Measurements from ENCODE around the gene UPP2.

UPP2 gene

GRCh38 chr2:158125756-158126498, 24.3 kb downstream of the UPP2 start:
- no peaks in the 10 kb centered on the region for H3K36me3 ChIP-seq (ENCODE audit: control insufficient read depth, insufficient read depth, low read length)
- H3K4me3 ChIP-seq (ENCODE audit: insufficient read depth, low read depth, low read length), result no peak overlapping the region
- WGBS, 2 experiments, result 86 to 93% methylated on average over 5 of the region's 5 CpGs
- no peaks in the 10 kb centered on the region for H3K27me3 ChIP-seq (ENCODE audit: control insufficient read depth, insufficient read depth, low read length, poor library complexity, severe bottlenecking)
- no peaks in the 10 kb centered on the region for H3K4me1 ChIP-seq (ENCODE audit: control insufficient read depth, insufficient read depth, low read length)
- H3K27ac ChIP-seq (ENCODE audit: insufficient read depth, low read depth, low read length, poor library complexity, severe bottlenecking), result no peak overlapping the region
- H3K9me3 ChIP-seq (ENCODE audit: control insufficient read depth, low read length), result no peaks in the 10 kb centered on the region

DNA sequence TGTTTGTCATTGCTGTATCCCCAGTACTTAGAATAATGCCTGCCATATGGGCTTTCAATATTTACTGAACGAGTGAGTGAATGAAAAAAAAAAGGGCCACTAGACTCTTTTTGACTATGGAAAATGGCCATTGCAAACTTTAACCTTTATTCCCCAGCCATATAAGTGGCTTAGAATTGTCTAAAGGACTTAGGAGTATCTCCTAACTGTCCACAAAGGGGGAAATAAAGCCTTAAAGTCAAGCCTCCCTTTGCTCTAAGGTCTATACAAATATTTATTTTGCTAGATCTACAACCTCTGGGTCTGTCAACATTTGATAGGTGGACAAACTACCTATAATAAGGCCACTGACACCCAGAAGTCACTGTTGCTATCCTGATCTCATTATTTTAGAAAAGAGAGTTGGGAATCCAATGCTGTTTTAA, 25.7 kb downstream of the UPP2 start:
- no peaks in the 10 kb centered on the region for H3K36me3 ChIP-seq (ENCODE audit: control insufficient read depth, insufficient read depth, low read length)
- no peaks in the 10 kb centered on the region for H3K4me1 ChIP-seq (ENCODE audit: control insufficient read depth, insufficient read depth, low read length)
- no peak overlapping the region for H3K4me3 ChIP-seq (ENCODE audit: insufficient read depth, low read depth, low read length)
- WGBS, 2 experiments, result 75 to 93% methylated on average over 1 of the region's 1 CpG
- H3K27me3 ChIP-seq (ENCODE audit: control insufficient read depth, insufficient read depth, low read length, poor library complexity, severe bottlenecking), result no peaks in the 10 kb centered on the region
- H3K9me3 ChIP-seq (ENCODE audit: control insufficient read depth, low read length), result no peaks in the 10 kb centered on the region
- H3K27ac ChIP-seq (ENCODE audit: insufficient read depth, low read depth, low read length, poor library complexity, severe bottlenecking), result no peak overlapping the region

- WGBS, 2 experiments, result 86 to 94% methylated on average over 2 of the region's 2 CpGs
- Histone ChIP-seq H3K9me3 (ENCODE audit: control insufficient read depth, low read length) (no peaks in the 10 kb centered on the region), H3K27ac (ENCODE audit: insufficient read depth, low read depth, low read length, poor library complexity, severe bottlenecking) (no peak overlapping the region)
Observed at GRCh38 chr2:158128168-158128973, 26.7 kb downstream of the UPP2 start.

DNA sequence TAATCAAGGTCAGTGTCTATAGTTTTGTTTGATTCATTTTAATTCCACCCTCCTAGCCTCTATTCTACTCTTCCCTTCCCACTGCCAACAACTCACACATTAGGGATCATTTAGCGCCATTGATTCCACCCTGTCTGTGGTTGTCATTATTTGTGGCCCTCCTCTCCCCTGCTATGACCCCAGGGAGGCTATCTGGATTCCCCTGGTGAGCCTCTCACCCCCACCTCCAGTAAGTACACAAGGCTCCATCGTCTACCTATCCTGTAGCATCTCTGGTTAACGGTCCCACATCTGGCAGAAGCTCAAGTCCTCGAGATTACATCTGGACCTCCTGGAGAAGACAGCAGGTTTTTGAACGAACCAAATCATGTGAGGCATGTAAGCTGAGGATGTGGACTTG, 27.4 kb downstream of the UPP2 start:
- Histone ChIP-seq H3K4me3 (ENCODE audit: insufficient read depth, low read depth, low read length) (no peak overlapping the region), H3K27me3 (ENCODE audit: control insufficient read depth, insufficient read depth, low read length, poor library complexity, severe bottlenecking) (no peaks in the 10 kb centered on the region), H3K27ac (ENCODE audit: insufficient read depth, low read depth, low read length, poor library complexity, severe bottlenecking) (no peak overlapping the region), H3K36me3 (ENCODE audit: control insufficient read depth, insufficient read depth, low read length) (no peaks in the 10 kb centered on the region), H3K9me3 (ENCODE audit: control insufficient read depth, low read length) (no peaks in the 10 kb centered on the region), H3K4me1 (ENCODE audit: control insufficient read depth, insufficient read depth, low read length) (no peaks in the 10 kb centered on the region)
- WGBS, 2 experiments, result 94 to 95% methylated on average over 5 of the region's 5 CpGs

More at GRCh38 chr2:158128168-158128973, 26.7 kb downstream of the UPP2 start:
- Histone ChIP-seq H3K36me3 (ENCODE audit: control insufficient read depth, insufficient read depth, low read length) (no peaks in the 10 kb centered on the region), H3K4me3 (ENCODE audit: insufficient read depth, low read depth, low read length) (no peak overlapping the region), H3K4me1 (ENCODE audit: control insufficient read depth, insufficient read depth, low read length) (no peaks in the 10 kb centered on the region), H3K27me3 (ENCODE audit: control insufficient read depth, insufficient read depth, low read length, poor library complexity, severe bottlenecking) (no peaks in the 10 kb centered on the region)

DNA sequence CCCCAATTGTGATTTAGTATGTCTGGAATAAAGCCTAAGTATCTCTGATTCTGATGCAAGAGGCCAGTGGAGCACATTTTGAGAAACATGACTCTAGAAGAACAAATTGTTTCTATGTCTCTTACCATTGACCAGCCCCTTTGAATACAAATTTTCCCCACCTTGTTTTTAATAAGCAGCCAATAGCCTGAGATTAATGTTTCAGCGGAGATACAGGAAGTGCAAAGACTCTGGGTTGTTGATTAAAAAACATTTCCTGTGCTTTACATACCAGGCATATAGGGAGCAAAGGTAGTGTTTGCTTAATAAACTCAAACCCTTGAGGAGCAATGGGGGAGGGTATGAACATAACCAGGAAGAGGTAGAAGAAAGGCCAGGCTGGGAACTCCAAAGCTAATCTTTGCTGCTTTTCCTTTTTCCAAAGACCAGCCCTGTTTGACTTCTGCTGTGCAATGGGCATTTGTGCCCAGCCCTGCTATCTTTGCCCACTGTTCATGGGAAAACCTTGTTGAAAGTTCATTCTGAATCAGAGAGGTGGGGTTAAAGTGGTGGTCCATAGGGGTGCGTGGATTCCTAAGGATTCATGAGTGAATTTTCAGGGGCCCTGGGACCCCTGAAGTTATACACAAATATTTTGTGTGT, 29.3 kb downstream of the UPP2 start:
- H3K9me3 ChIP-seq (ENCODE audit: control insufficient read depth, low read length), result no peaks in the 10 kb centered on the region
- WGBS, 2 experiments, result 99 to 100% methylated on average over 2 of the region's 2 CpGs
- H3K27me3 ChIP-seq (ENCODE audit: control insufficient read depth, insufficient read depth, low read length, poor library complexity, severe bottlenecking), result no peaks in the 10 kb centered on the region
- no peak overlapping the region for H3K27ac ChIP-seq (ENCODE audit: insufficient read depth, low read depth, low read length, poor library complexity, severe bottlenecking)
- no peaks in the 10 kb centered on the region for H3K36me3 ChIP-seq (ENCODE audit: control insufficient read depth, insufficient read depth, low read length)
- H3K4me3 ChIP-seq (ENCODE audit: insufficient read depth, low read depth, low read length), result no peak overlapping the region
- no peaks in the 10 kb centered on the region for H3K4me1 ChIP-seq (ENCODE audit: control insufficient read depth, insufficient read depth, low read length)

DNA sequence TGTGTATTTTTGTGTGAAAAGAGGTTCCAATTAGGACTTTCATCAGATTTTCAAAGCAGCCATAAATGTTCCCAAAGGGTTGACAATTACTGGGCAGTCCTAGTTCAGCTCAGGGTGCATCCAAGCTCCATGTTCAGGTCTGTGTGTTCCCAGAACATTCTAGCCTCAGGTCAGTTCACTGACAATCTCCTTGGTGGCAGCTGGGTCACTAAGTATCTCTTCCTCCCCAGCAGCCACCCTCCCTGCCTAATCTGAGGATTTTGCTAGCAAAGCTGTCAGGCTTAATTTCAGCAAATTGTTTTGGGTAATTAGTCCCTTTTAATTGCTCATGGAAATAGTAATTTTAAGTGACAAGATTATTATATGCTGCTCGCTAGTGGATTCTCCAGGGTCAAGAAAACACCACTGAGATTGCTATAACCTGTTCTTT, 29.8 kb downstream of the UPP2 start:
- no peaks in the 10 kb centered on the region for H3K36me3 ChIP-seq (ENCODE audit: control insufficient read depth, insufficient read depth, low read length)
- no peak overlapping the region for H3K4me3 ChIP-seq (ENCODE audit: insufficient read depth, low read depth, low read length)
- no peaks in the 10 kb centered on the region for H3K9me3 ChIP-seq (ENCODE audit: control insufficient read depth, low read length)
- WGBS, 2 experiments, result 97 to 100% methylated on average over 1 of the region's 1 CpG
- no peaks in the 10 kb centered on the region for H3K4me1 ChIP-seq (ENCODE audit: control insufficient read depth, insufficient read depth, low read length)
- no peaks in the 10 kb centered on the region for H3K27me3 ChIP-seq (ENCODE audit: control insufficient read depth, insufficient read depth, low read length, poor library complexity, severe bottlenecking)
- no peak overlapping the region for H3K27ac ChIP-seq (ENCODE audit: insufficient read depth, low read depth, low read length, poor library complexity, severe bottlenecking)

DNA sequence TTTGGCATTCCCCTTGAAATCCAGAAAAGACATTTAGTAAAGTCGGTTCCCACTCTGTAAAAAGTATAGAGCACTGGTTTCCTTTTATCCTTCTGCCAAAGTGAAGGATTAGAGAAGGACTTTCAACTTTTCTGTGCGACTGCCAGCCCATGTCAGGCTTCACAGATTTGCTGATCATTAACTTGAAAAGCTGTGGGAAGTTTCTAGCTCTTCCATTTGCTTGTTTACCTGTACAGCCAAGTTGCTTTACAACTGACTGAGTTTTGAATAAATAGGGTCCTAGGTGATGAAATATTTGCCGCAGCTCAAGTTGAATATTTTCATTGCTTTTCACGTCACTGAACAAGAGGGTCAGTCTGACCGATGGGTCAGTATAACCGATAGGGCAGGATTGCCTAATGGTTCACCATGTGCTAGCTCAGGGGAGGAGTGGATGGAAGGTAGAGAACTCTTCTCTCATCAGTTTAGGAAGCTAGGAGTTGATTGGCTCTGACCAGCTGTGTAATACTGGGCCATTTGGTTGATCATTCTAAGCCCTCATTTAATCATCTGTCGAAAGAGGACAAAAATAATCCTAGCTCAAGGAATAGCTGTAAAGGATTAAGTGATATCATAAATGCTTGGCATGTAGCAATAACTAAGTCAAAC, 30.4 kb downstream of the UPP2 start:
- H3K4me1 ChIP-seq (ENCODE audit: control insufficient read depth, insufficient read depth, low read length), result no peaks in the 10 kb centered on the region
- no peaks in the 10 kb centered on the region for H3K9me3 ChIP-seq (ENCODE audit: control insufficient read depth, low read length)
- no peaks in the 10 kb centered on the region for H3K36me3 ChIP-seq (ENCODE audit: control insufficient read depth, insufficient read depth, low read length)
- no peak overlapping the region for H3K27ac ChIP-seq (ENCODE audit: insufficient read depth, low read depth, low read length, poor library complexity, severe bottlenecking)
- no peaks in the 10 kb centered on the region for H3K27me3 ChIP-seq (ENCODE audit: control insufficient read depth, insufficient read depth, low read length, poor library complexity, severe bottlenecking)
- 95 to 96% methylated on average over 7 of the region's 7 CpGs for WGBS, 2 experiments
- H3K4me3 ChIP-seq (ENCODE audit: insufficient read depth, low read depth, low read length), result no peak overlapping the region

- H3K36me3 ChIP-seq (ENCODE audit: control insufficient read depth, insufficient read depth, low read length), result no peaks in the 10 kb centered on the region
- no peaks in the 10 kb centered on the region for H3K9me3 ChIP-seq (ENCODE audit: control insufficient read depth, low read length)
- H3K27me3 ChIP-seq (ENCODE audit: control insufficient read depth, insufficient read depth, low read length, poor library complexity, severe bottlenecking), result no peaks in the 10 kb centered on the region
- no peaks in the 10 kb centered on the region for H3K4me1 ChIP-seq (ENCODE audit: control insufficient read depth, insufficient read depth, low read length)
- H3K27ac ChIP-seq (ENCODE audit: insufficient read depth, low read depth, low read length, poor library complexity, severe bottlenecking), result no peak overlapping the region
- H3K4me3 ChIP-seq (ENCODE audit: insufficient read depth, low read depth, low read length), result no peak overlapping the region
- WGBS, 2 experiments, result 94 to 96% methylated on average over 4 of the region's 4 CpGs
Observed at GRCh38 chr2:158134055-158134454, 32.4 kb downstream of the UPP2 start.

DNA sequence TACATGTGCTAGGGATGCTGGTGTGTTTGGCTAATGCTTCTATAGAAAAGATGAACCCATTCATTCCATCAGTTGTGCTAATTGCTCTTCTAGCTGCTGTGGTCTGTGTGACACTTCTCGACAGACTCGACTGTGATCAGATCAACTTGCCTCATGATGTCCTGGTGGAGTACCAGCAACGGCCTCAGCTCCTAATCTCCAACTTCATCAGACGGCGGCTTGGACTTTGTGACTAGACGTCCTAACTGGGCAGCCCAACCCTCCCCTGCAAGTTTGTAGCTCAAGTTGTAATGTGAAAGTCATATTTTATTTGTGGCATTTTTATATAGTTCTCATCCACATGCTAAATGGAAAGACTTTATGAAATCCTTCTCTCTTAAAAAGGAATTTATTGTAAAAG, 33.0 kb downstream of the UPP2 start:
- Histone ChIP-seq H3K27me3 (ENCODE audit: control insufficient read depth, insufficient read depth, low read length, poor library complexity, severe bottlenecking) (no peaks in the 10 kb centered on the region), H3K27ac (ENCODE audit: insufficient read depth, low read depth, low read length, poor library complexity, severe bottlenecking) (no peak overlapping the region), H3K9me3 (ENCODE audit: control insufficient read depth, low read length) (no peaks in the 10 kb centered on the region), H3K4me1 (ENCODE audit: control insufficient read depth, insufficient read depth, low read length) (no peaks in the 10 kb centered on the region), H3K4me3 (ENCODE audit: insufficient read depth, low read depth, low read length) (no peak overlapping the region), H3K36me3 (ENCODE audit: control insufficient read depth, insufficient read depth, low read length) (no peaks in the 10 kb centered on the region)
- 90 to 95% methylated on average over 6 of the region's 6 CpGs for whole genome bisulfite sequencing, 2 experiments

DNA sequence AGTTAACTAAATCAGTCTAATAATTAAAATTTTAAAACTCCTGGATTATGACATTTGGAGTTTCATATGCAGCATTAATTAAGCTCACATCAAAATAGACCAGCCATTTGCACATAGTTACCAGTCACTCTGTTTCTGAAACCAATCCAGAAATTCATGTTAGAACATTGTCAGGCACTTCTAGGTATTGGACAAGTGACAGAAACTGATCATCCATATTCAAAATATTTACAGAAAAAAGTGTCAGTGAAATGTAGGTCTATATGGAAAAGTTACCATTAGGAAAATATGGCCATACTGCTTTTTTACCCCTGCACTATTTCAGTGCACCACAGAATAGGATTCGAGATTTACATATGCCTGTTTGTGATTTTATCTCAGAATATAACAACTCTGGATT, 33.4 kb downstream of the UPP2 start:
- Histone ChIP-seq H3K36me3 (ENCODE audit: control insufficient read depth, insufficient read depth, low read length) (no peaks in the 10 kb centered on the region), H3K4me3 (ENCODE audit: insufficient read depth, low read depth, low read length) (no peak overlapping the region), H3K4me1 (ENCODE audit: control insufficient read depth, insufficient read depth, low read length) (no peaks in the 10 kb centered on the region), H3K27me3 (ENCODE audit: control insufficient read depth, insufficient read depth, low read length, poor library complexity, severe bottlenecking) (no peaks in the 10 kb centered on the region), H3K27ac (ENCODE audit: insufficient read depth, low read depth, low read length, poor library complexity, severe bottlenecking) (no peak overlapping the region), H3K9me3 (ENCODE audit: control insufficient read depth, low read length) (no peaks in the 10 kb centered on the region)
- WGBS, 2 experiments, result 100% methylated on average over 1 of the region's 1 CpG
